Esophagus muscularis mucosa (tissue), 4 donors: Measurements from ENCODE around the gene MLN. TPM values are rescaled to one million over a fixed set of nuclear protein-coding genes. Genes with fewer than 3 reads are reported as not detected.

Experiments
- DNase-seq: peaks from one replicate; pipeline ENCODE4 v3.0.0-alpha.2; 2017; ENCODE audit errors: extremely low spot score
- H3K27ac ChIP-seq, 4 donors: fragments of 200-600 bp; sonication (generic); replicated peaks in 1 of 4; 1 replicate in 3 of 4; 2 replicates in 1 of 4; pipeline ENCODE4 v1.5.1; 2016 to 2019; ENCODE audit warnings: mild to moderate bottlenecking in 1 of 4
- H3K27me3 ChIP-seq, 4 donors: fragments of 200-600 bp; sonication (generic); one replicate each; pipeline versions ENCODE4 v1.5.1 to v1.6.0; 2016 to 2019
- H3K36me3 ChIP-seq, 4 donors: fragments of 200-600 bp; sonication (generic); one replicate each; pipeline ENCODE4 v1.5.1; 2016 to 2019
- H3K4me1 ChIP-seq, 4 donors: fragments of 200-600 bp; sonication (generic); one replicate each; pipeline ENCODE4 v1.5.1; 2016 to 2019
- H3K4me3 ChIP-seq, 4 donors: fragments of 200-600 bp; sonication (generic); 1 replicate in 2 of 4; 2 replicates in 2 of 4; pipeline ENCODE4 v1.5.1; 2016 to 2019; ENCODE audit warnings: mild to moderate bottlenecking in 4 of 4, moderate library complexity in 1 of 4
- H3K9me3 ChIP-seq, 4 donors: fragments of 200-600 bp; sonication (generic); 1 replicate in 3 of 4; 2 replicates in 1 of 4; pipeline ENCODE4 v1.5.1; 2016 to 2019
- EP300 ChIP-seq: sonication (generic); formaldehyde crosslinking; IDR thresholded peaks from one replicate; pipeline ENCODE4 v1.6.1; 2017; ENCODE audit warnings: antibody characterized with exemption
- POLR2A ChIP-seq: fragments of 450-650 bp; IDR thresholded peaks from one replicate; pipeline ENCODE4 v1.6.1; 2017; ENCODE audit warnings: antibody characterized with exemption, moderate library complexity, mild to moderate bottlenecking, low read depth
- POLR2AphosphoS5 ChIP-seq, 2 donors: sonication (generic); formaldehyde crosslinking; IDR thresholded peaks; one replicate each; pipeline ENCODE4 v1.6.1; 2017; ENCODE audit warnings: antibody characterized with exemption in 2 of 2
- WGBS: methylation state at CpG from one replicate; pipeline ENCODE4 v1.1.5; 2018; 5-methylcytosine and 5-hydroxymethylcytosine counted together
- intact Hi-C: fragments of 100-400 bp; cut with DNase I; formaldehyde crosslinking; loops from one replicate; pipeline ENCODE4 v1.15.1; 2023
- total RNA-seq, 4 donors: library from RNA; depleted of rRNA; stranded (reverse); fragments of >200 nt; gene quantifications; one replicate each; pipeline versions ENCODE4 v1.1.0 to v1.2.1, GENCODE V29; 2016
- TF ChIP-seq, protein P1 (sequence below), 3 experiments: fragments of 200-600 bp in 2 of 3; fragments of 450-650 bp in 1 of 3; sonication (generic) in 2 of 3; IDR thresholded peaks; one replicate each; pipeline ENCODE4 v1.5.1; 2017 to 2019; ENCODE audit warnings: antibody characterized with exemption in 3 of 3, mild to moderate bottlenecking in 2 of 3, moderate library complexity in 1 of 3

MLN gene
- total RNA-seq, 4 donors from 2014 or later, result not detected

GRCh38 chr6:33841070-33841469 lies 37.3 kb upstream of the MLN start:
- TF ChIP-seq EP300 (no peak), POLR2AphosphoS5 (IDR thresholded peaks at IDR 0.05) (no peak), POLR2A (no peak)
- TF ChIP-seq, protein P1, sequence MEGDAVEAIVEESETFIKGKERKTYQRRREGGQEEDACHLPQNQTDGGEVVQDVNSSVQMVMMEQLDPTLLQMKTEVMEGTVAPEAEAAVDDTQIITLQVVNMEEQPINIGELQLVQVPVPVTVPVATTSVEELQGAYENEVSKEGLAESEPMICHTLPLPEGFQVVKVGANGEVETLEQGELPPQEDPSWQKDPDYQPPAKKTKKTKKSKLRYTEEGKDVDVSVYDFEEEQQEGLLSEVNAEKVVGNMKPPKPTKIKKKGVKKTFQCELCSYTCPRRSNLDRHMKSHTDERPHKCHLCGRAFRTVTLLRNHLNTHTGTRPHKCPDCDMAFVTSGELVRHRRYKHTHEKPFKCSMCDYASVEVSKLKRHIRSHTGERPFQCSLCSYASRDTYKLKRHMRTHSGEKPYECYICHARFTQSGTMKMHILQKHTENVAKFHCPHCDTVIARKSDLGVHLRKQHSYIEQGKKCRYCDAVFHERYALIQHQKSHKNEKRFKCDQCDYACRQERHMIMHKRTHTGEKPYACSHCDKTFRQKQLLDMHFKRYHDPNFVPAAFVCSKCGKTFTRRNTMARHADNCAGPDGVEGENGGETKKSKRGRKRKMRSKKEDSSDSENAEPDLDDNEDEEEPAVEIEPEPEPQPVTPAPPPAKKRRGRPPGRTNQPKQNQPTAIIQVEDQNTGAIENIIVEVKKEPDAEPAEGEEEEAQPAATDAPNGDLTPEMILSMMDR (IDR thresholded peaks at IDR 0.05), result no peak
- H3K9me3 ChIP-seq, result peaks cover 0 to 8% (median 6%) of the 10 kb centered on the region in 4 donors
- DNase-seq, result no peak
- H3K27ac ChIP-seq, result no peak overlapping the region
- H3K27me3 ChIP-seq, result peaks cover 0 to 5% (median 0%) of the 10 kb centered on the region in 4 donors
- peaks cover 0 to 27% (median 12%) of the 10 kb centered on the region in 4 donors for H3K4me1 ChIP-seq
- WGBS, result 93% methylated on average over 3 of the region's 3 CpGs
- H3K4me3 ChIP-seq, result no peak overlapping the region
- intact Hi-C loops, result no loop called here
- no peaks in the 10 kb centered on the region for H3K36me3 ChIP-seq

- 74% methylated on average over 12 of the region's 12 CpGs for WGBS
- TF ChIP-seq POLR2A, result no peak
- TF ChIP-seq POLR2AphosphoS5 (IDR thresholded peaks at IDR 0.05), result no peak
- TF ChIP-seq, protein P1 (IDR thresholded peaks at IDR 0.05), result no peak
- TF ChIP-seq EP300, result no peak
- no peak overlapping the region for H3K27ac ChIP-seq
- H3K4me3 ChIP-seq, result no peak overlapping the region
- intact Hi-C loops, result no loop called here
- H3K9me3 ChIP-seq, result peaks cover 0 to 8% (median 6%) of the 10 kb centered on the region in 4 donors
- H3K27me3 ChIP-seq, result peaks cover 0 to 5% (median 0%) of the 10 kb centered on the region in 4 donors
- H3K4me1 ChIP-seq, result peaks cover 0 to 27% (median 12%) of the 10 kb centered on the region in 4 donors
- no peak for DNase-seq
- no peaks in the 10 kb centered on the region for H3K36me3 ChIP-seq
Measured at GRCh38 chr6:33840048-33840926, 36.5 kb upstream of the MLN start.

- no peak for TF ChIP-seq POLR2AphosphoS5 (IDR thresholded peaks at IDR 0.05)
- no peak for TF ChIP-seq EP300
- TF ChIP-seq POLR2A, result no peak
- TF ChIP-seq, protein P1 (IDR thresholded peaks at IDR 0.05), result no peak
- Histone ChIP-seq H3K4me3 (no peak overlapping the region), H3K27ac (no peak overlapping the region), H3K36me3 (no peaks in the 10 kb centered on the region), H3K27me3 (peaks cover 0 to 5% (median 0%) of the 10 kb centered on the region in 4 donors), H3K4me1 (peaks cover 0 to 27% (median 12%) of the 10 kb centered on the region in 4 donors), H3K9me3 (peaks cover 0 to 8% (median 6%) of the 10 kb centered on the region in 4 donors)
- WGBS, result 73% methylated on average over 11 of the region's 11 CpGs
- DNase-seq, result no peak
- intact Hi-C loops, result no loop called here
Measured at GRCh38 chr6:33839399-33840047, 35.7 kb upstream of the MLN start.

- TF ChIP-seq, protein P1 (IDR thresholded peaks at IDR 0.05), result no peak
- TF ChIP-seq EP300 (no peak), POLR2AphosphoS5 (IDR thresholded peaks at IDR 0.05) (no peak), POLR2A (no peak)
- no peak overlapping the region for H3K4me3 ChIP-seq
- no peak overlapping the region for H3K27ac ChIP-seq
Measured at GRCh38 chr6:33838983-33839382, 35.2 kb upstream of the MLN start.

More at GRCh38 chr6:33838983-33839382, 35.2 kb upstream of the MLN start:
- H3K9me3 ChIP-seq, result peaks cover 0 to 8% (median 6%) of the 10 kb centered on the region in 4 donors
- no peak for DNase-seq
- intact Hi-C loops, result no loop called here
- WGBS, result 81% methylated on average over 10 of the region's 10 CpGs
- peaks cover 0 to 27% (median 12%) of the 10 kb centered on the region in 4 donors for H3K4me1 ChIP-seq
- H3K27me3 ChIP-seq, result peaks cover 0 to 5% (median 0%) of the 10 kb centered on the region in 4 donors
- no peaks in the 10 kb centered on the region for H3K36me3 ChIP-seq
